A673 (cell line): ENCODE measurements around the gene ASAP3.

ENCODE experiments used
- CTCF ChIP-seq: fragments of 300-800, 200-600 bp; sonication (generic); conservative IDR thresholded peaks from 2 replicates; pipeline ENCODE4 v1.5.1; 2017; ENCODE audit warnings: low read depth, mild to moderate bottlenecking, antibody characterized with exemption, low read length, moderate library complexity, mixed read lengths
- EZH2 ChIP-seq: fragments of 200-600 bp; sonication (generic); IDR thresholded peaks from 2 replicates; pipeline ENCODE4 v1.6.1; 2017; ENCODE audit warnings: borderline replicate concordance, low read depth, mild to moderate bottlenecking, mixed read lengths, antibody characterized with exemption, low read length; ENCODE audit not compliant: poor library complexity, severe bottlenecking

GRCh38 chr1:23424293-23425192 is 59.4 kb downstream of the ASAP3 start, which contains the start of gene TCEA3:
- no peak for TF ChIP-seq CTCF
- TF ChIP-seq EZH2: no peak
